HEK293 (cell line): ENCODE data around the gene FAM216A.

Experiments used
- BCL6B ChIP-seq: fragments of 450-650 bp; formaldehyde crosslinking; IDR thresholded peaks from 2 replicates; pipeline ENCODE4 v1.5.1; 2017; ENCODE audit warnings: missing biosample characterization, missing genetic modification characterization
- ELK4 ChIP-seq: IDR thresholded peaks from 2 replicates; pipeline ENCODE4 v1.6.1; 2011; ENCODE audit warnings: mild to moderate bottlenecking, low read depth, low read length, borderline replicate concordance
- INSM2 ChIP-seq: fragments of 450-650 bp; formaldehyde crosslinking; IDR thresholded peaks from 2 replicates; pipeline ENCODE4 v1.5.1; 2016; ENCODE audit warnings: missing biosample characterization, missing genetic modification characterization
- KLF16 ChIP-seq: fragments of 450-650 bp; formaldehyde crosslinking; IDR thresholded peaks from 2 replicates; pipeline ENCODE4 v1.5.1; 2017; ENCODE audit warnings: missing biosample characterization, missing genetic modification characterization
- KLF9 ChIP-seq: fragments of 450-650 bp; formaldehyde crosslinking; IDR thresholded peaks from 2 replicates; pipeline ENCODE4 v1.5.1; 2016; ENCODE audit warnings: missing biosample characterization, missing genetic modification characterization, low read depth
- OVOL3 ChIP-seq: fragments of 450-650 bp; formaldehyde crosslinking; IDR thresholded peaks from 2 replicates; pipeline ENCODE4 v1.5.1; 2016; ENCODE audit warnings: missing biosample characterization, missing genetic modification characterization
- PRDM6 ChIP-seq: fragments of 450-650 bp; formaldehyde crosslinking; IDR thresholded peaks from 2 replicates; pipeline ENCODE4 v1.5.1; 2017; ENCODE audit warnings: missing biosample characterization, missing genetic modification characterization
- SP2 ChIP-seq: fragments of 450-650 bp; formaldehyde crosslinking; IDR thresholded peaks from 2 replicates; pipeline ENCODE4 v1.5.1; 2016; ENCODE audit warnings: missing biosample characterization, missing genetic modification characterization
- SP7 ChIP-seq: fragments of 450-650 bp; formaldehyde crosslinking; IDR thresholded peaks from 2 replicates; pipeline ENCODE4 v1.5.1; 2016; ENCODE audit warnings: missing biosample characterization, missing genetic modification characterization
- TSHZ1 ChIP-seq: fragments of 450-650 bp; formaldehyde crosslinking; IDR thresholded peaks from 2 replicates; pipeline ENCODE4 v1.5.1; 2016; ENCODE audit warnings: missing biosample characterization, missing genetic modification characterization, borderline replicate concordance
- ZBTB26 ChIP-seq: fragments of 450-650 bp; formaldehyde crosslinking; optimal IDR thresholded peaks from 2 replicates; pipeline ENCODE3; 2016; ENCODE audit warnings: missing biosample characterization, mild to moderate bottlenecking, missing genetic modification characterization
- ZBTB48 ChIP-seq: fragments of 450-650 bp; formaldehyde crosslinking; IDR thresholded peaks from 2 replicates; pipeline ENCODE4 v1.5.1; 2016; ENCODE audit warnings: missing biosample characterization, missing genetic modification characterization
- ZBTB6 ChIP-seq: fragments of 450-650 bp; formaldehyde crosslinking; IDR thresholded peaks from 2 replicates; pipeline ENCODE4 v1.5.1; 2017; ENCODE audit warnings: missing biosample characterization, missing genetic modification characterization
- ZNF10 ChIP-seq: fragments of 450-650 bp; formaldehyde crosslinking; IDR thresholded peaks from 2 replicates; pipeline ENCODE4 v1.5.1; 2017; ENCODE audit warnings: missing biosample characterization, missing genetic modification characterization
- ZNF133 ChIP-seq: fragments of 450-650 bp; formaldehyde crosslinking; IDR thresholded peaks from 2 replicates; pipeline ENCODE4 v1.5.1; 2016; ENCODE audit warnings: missing biosample characterization, missing genetic modification characterization
- ZNF174 ChIP-seq: fragments of 450-650 bp; formaldehyde crosslinking; IDR thresholded peaks from 2 replicates; pipeline ENCODE4 v1.5.0; 2017; ENCODE audit warnings: missing biosample characterization, mild to moderate bottlenecking, missing genetic modification characterization
- ZNF211 ChIP-seq: fragments of 450-650 bp; formaldehyde crosslinking; IDR thresholded peaks from 2 replicates; pipeline ENCODE4 v1.5.1; 2016; ENCODE audit warnings: low read depth, missing biosample characterization, missing genetic modification characterization
- ZNF24 ChIP-seq: fragments of 450-650 bp; formaldehyde crosslinking; IDR thresholded peaks from 2 replicates; pipeline ENCODE4 v1.5.1; 2016; ENCODE audit warnings: missing biosample characterization, missing genetic modification characterization
- ZNF302 ChIP-seq: fragments of 450-650 bp; formaldehyde crosslinking; IDR thresholded peaks from 2 replicates; pipeline ENCODE4 v1.5.1; 2016; ENCODE audit warnings: missing biosample characterization, missing genetic modification characterization, low read depth
- ZNF37A ChIP-seq: fragments of 450-650 bp; IDR thresholded peaks from 2 replicates; pipeline ENCODE4 v1.5.1; 2018; ENCODE audit warnings: missing biosample characterization, missing genetic modification characterization
- ZNF488 ChIP-seq: fragments of 450-650 bp; formaldehyde crosslinking; IDR thresholded peaks from 2 replicates; pipeline ENCODE4 v1.5.1; 2016; ENCODE audit warnings: missing biosample characterization, missing genetic modification characterization
- ZNF600 ChIP-seq: fragments of 450-650 bp; formaldehyde crosslinking; IDR thresholded peaks from 2 replicates; pipeline ENCODE4 v1.5.1; 2016; ENCODE audit warnings: missing biosample characterization, missing genetic modification characterization
- ZNF654 ChIP-seq: fragments of 450-650 bp; formaldehyde crosslinking; IDR thresholded peaks from 2 replicates; pipeline ENCODE4 v1.5.1; 2016; ENCODE audit warnings: low read depth, missing biosample characterization, missing genetic modification characterization
- ZNF704 ChIP-seq: fragments of 450-650 bp; formaldehyde crosslinking; IDR thresholded peaks from 2 replicates; pipeline ENCODE4 v1.5.1; 2016; ENCODE audit warnings: missing biosample characterization, missing genetic modification characterization
- ZSCAN30 ChIP-seq: fragments of 450-650 bp; IDR thresholded peaks from 2 replicates; pipeline ENCODE4 v1.5.1; 2018; ENCODE audit warnings: missing biosample characterization, mild to moderate bottlenecking, missing genetic modification characterization, moderate library complexity

FAM216A gene

GRCh38 chr12:110536834-110537604, 68.4 kb downstream of the FAM216A start (continued):
- 0 out of 2 replicates have a peak, but pooled peaks have one; percentile 7 for TF ChIP-seq TSHZ1 (tag by site-specific recombination)
- no peak for TF ChIP-seq BCL6B
- TF ChIP-seq ZBTB26 (tag by site-specific recombination), result no peak
- no peak for TF ChIP-seq ELK4
- TF ChIP-seq ZNF654 (tag by site-specific recombination), result no peak
- TF ChIP-seq INSM2, result no peak
- TF ChIP-seq KLF9 (tag by site-specific recombination), result no peak
- TF ChIP-seq SP2 (tag by site-specific recombination), result no peak
- TF ChIP-seq ZBTB6, result no peak
- no peak for TF ChIP-seq ZNF37A (tag by site-specific recombination)
- peak; percentile 84 for TF ChIP-seq PRDM6 (tag by site-specific recombination)
- 0 out of 2 replicates have a peak, but pooled peaks have one; percentile 13 for TF ChIP-seq SP7 (tag by site-specific recombination)
- TF ChIP-seq OVOL3 (tag by site-specific recombination), result no peak
- no peak for TF ChIP-seq ZSCAN30
- TF ChIP-seq ZNF488, result no peak
- TF ChIP-seq ZNF211 (tag by site-specific recombination), result no peak
- no peak for TF ChIP-seq ZNF174 (tag by site-specific recombination)
- no peak for TF ChIP-seq ZNF133 (tag by site-specific recombination)
- no peak for TF ChIP-seq ZNF10 (tag by site-specific recombination)
- TF ChIP-seq ZNF302, result no peak
- no peak for TF ChIP-seq ZNF704 (tag by site-specific recombination)
- 0 out of 2 replicates have a peak, but pooled peaks have one; percentile 21 for TF ChIP-seq KLF16 (tag by site-specific recombination)
- peak; percentile 59 for TF ChIP-seq ZNF600
- 0 out of 2 replicates have a peak, but pooled peaks have one; percentile 31 for TF ChIP-seq ZNF24 (tag by site-specific recombination)
- TF ChIP-seq ZBTB48, result no peak
